IMR-90 (cell line): ENCODE measurements around the gene CASP2. TPM values are rescaled to one million over a fixed set of nuclear protein-coding genes. Genes with fewer than 3 reads are reported as not detected.

ENCODE experiments used
- ATAC-seq: fragments of 200-7000 bp; cut with Tn5 transposase; 2 replicates; pipeline ENCODE4 v1.9.1; 2020; ENCODE audit warnings: low read depth, mild to moderate bottlenecking, moderate library complexity
- BruUV-seq: library from RNA; stranded (reverse); fragments of 400-500 nt; replicated peaks from 2 replicates; lab custom pipeline; 2021; lab: Mats Ljungman, UMichigan
- CTCF ChIA-PET: fragments of 300-600 bp; formaldehyde crosslinking; extraction: SDS; loops from one replicate; lab custom pipeline; 2021; ENCODE audit warnings: antibody characterized with exemption; lab: Yijun Ruan, JAX
- POLR2A ChIA-PET: fragments of 300-600 bp; sonication (Branson Sonifier 250); formaldehyde crosslinking; loops from one replicate; lab custom pipeline; 2022; ENCODE audit warnings: antibody characterized with exemption; ENCODE audit not compliant: unreplicated experiment; lab: Charles Lee
- DNase-seq: peaks from one replicate; pipeline ENCODE4 v3.0.0; 2013
- H2AFZ ChIP-seq: replicated peaks from 2 replicates; pipeline ENCODE3; 2013; ENCODE audit warnings: low read length, mild to moderate bottlenecking; ENCODE audit not compliant: poor library complexity
- H2AK5ac ChIP-seq: 2 replicates; pipeline ENCODE4 v1.6.1; 2013; ENCODE audit warnings: low read depth, low read length, inconsistent platforms
- H2AK9ac ChIP-seq: replicated peaks from 2 replicates; pipeline ENCODE3; 2013; ENCODE audit warnings: mild to moderate bottlenecking, low read depth, low read length, moderate library complexity; ENCODE audit not compliant: poor library complexity
- H2BK120ac ChIP-seq: 2 replicates; pipeline ENCODE4 v1.6.1; 2013; ENCODE audit warnings: low read depth, low read length, inconsistent platforms
- H2BK15ac ChIP-seq: 3 replicates; pipeline ENCODE4 v1.6.1; 2013; ENCODE audit warnings: low read depth, low read length, inconsistent platforms
- H2BK20ac ChIP-seq: 2 replicates; pipeline ENCODE4 v1.6.1; 2013; ENCODE audit warnings: low read depth, mild to moderate bottlenecking, inconsistent platforms, low read length, moderate library complexity
- H2BK5ac ChIP-seq: 2 replicates; pipeline ENCODE4 v1.6.1; 2013; ENCODE audit warnings: mild to moderate bottlenecking, low read depth, low read length, inconsistent platforms; ENCODE audit not compliant: poor library complexity, severe bottlenecking
- H3K14ac ChIP-seq: replicated peaks from 2 replicates; pipeline ENCODE4 v1.6.1; 2013; ENCODE audit warnings: low read depth, low read length, inconsistent platforms
- H3K18ac ChIP-seq: 2 replicates; pipeline ENCODE4 v1.6.1; 2013; ENCODE audit warnings: low read depth, low read length, control low read depth
- H3K23ac ChIP-seq: 2 replicates; pipeline ENCODE4 v1.6.1; 2013; ENCODE audit warnings: low read depth, low read length, inconsistent platforms
- H3K27ac ChIP-seq: 2 replicates; pipeline ENCODE4 v1.5.1; 2013; ENCODE audit warnings: mild to moderate bottlenecking, control low read depth, low read length; ENCODE audit not compliant: insufficient read depth
- H3K27me3 ChIP-seq: 2 replicates; pipeline ENCODE4 v1.6.1; 2013; ENCODE audit warnings: low read length; ENCODE audit not compliant: control insufficient read depth, insufficient read depth
- H3K36me3 ChIP-seq: 2 replicates; pipeline ENCODE4 v1.6.1; 2013; ENCODE audit warnings: low read length, mixed read lengths; ENCODE audit not compliant: control insufficient read depth, insufficient read depth
- H3K4ac ChIP-seq: 2 replicates; pipeline ENCODE4 v1.6.1; 2013; ENCODE audit warnings: low read depth, low read length, inconsistent platforms
- H3K4me1 ChIP-seq: 2 replicates; pipeline ENCODE4 v1.6.1; 2013; ENCODE audit warnings: low read length, mixed read lengths; ENCODE audit not compliant: control insufficient read depth, insufficient read depth
- H3K4me2 ChIP-seq: 2 replicates; pipeline ENCODE4 v1.6.1; 2013; ENCODE audit warnings: low read depth, mild to moderate bottlenecking, control low read depth, low read length, moderate library complexity
- H3K4me3 ChIP-seq: 2 replicates; pipeline ENCODE4 v1.5.1; 2013; ENCODE audit warnings: low read depth, mild to moderate bottlenecking, control low read depth, low read length, moderate library complexity; ENCODE audit not compliant: insufficient read depth
- H3K56ac ChIP-seq: 2 replicates; pipeline ENCODE4 v1.6.1; 2013; ENCODE audit warnings: low read length, inconsistent platforms; ENCODE audit not compliant: insufficient read depth; ENCODE audit errors: extremely low read depth
- H3K79me1 ChIP-seq, 2 experiments: 2 replicates each; pipeline ENCODE4 v1.6.1; 2013; ENCODE audit warnings: low read length in 2 of 2, inconsistent platforms in 1 of 2, low read depth in 1 of 2
- H3K9ac ChIP-seq: 2 replicates; pipeline ENCODE4 v1.6.1; 2013; ENCODE audit warnings: low read depth, low read length, control low read depth
- H3K9me1 ChIP-seq: 2 replicates; pipeline ENCODE4 v1.6.1; 2013; ENCODE audit warnings: low read length, inconsistent platforms; ENCODE audit not compliant: insufficient read depth
- H3K9me3 ChIP-seq: 2 replicates; pipeline ENCODE4 v1.6.1; 2013; ENCODE audit warnings: low read length; ENCODE audit not compliant: control insufficient read depth, insufficient read depth
- H4K20me1 ChIP-seq: 2 replicates; pipeline ENCODE4 v1.6.1; 2013; ENCODE audit warnings: low read length, inconsistent platforms; ENCODE audit not compliant: insufficient read depth
- H4K5ac ChIP-seq: 2 replicates; pipeline ENCODE4 v1.6.1; 2013; ENCODE audit warnings: mild to moderate bottlenecking, low read depth, low read length, control low read depth
- H4K8ac ChIP-seq, 2 experiments: 2 replicates each; pipeline ENCODE4 v1.6.1; 2013; ENCODE audit warnings: low read depth in 2 of 2, low read length in 2 of 2, control low read depth in 1 of 2, inconsistent platforms in 1 of 2
- H4K91ac ChIP-seq: 2 replicates; pipeline ENCODE4 v1.6.1; 2013; ENCODE audit warnings: low read depth, low read length, inconsistent platforms; ENCODE audit not compliant: insufficient read depth
- FOS ChIP-seq: fragments of 150-350 bp; IDR thresholded peaks from 2 replicates; pipeline ENCODE4 v1.6.1; 2016; ENCODE audit warnings: low read depth, low read length
- MXI1 ChIP-seq: IDR thresholded peaks from 2 replicates; pipeline ENCODE4 v1.6.1; 2012; ENCODE audit warnings: low read depth, mild to moderate bottlenecking, low read length, moderate library complexity, borderline replicate concordance
- RAD21 ChIP-seq: IDR thresholded peaks from 2 replicates; pipeline ENCODE4 v1.6.1; 2012; ENCODE audit warnings: low read length, improper control_type of control experiment
- WGBS, 2 experiments: methylation state at CpG; one replicate each; pipeline versions ENCODE4 v1.1.5 to v1.1.7; 2013; ENCODE audit warnings: missing lambda C conversion rate in 2 of 2; ENCODE audit not compliant: insufficient read length in 1 of 2; ENCODE audit errors: extremely low coverage in 2 of 2; 5-methylcytosine and 5-hydroxymethylcytosine counted together
- dilution Hi-C: fragments of 300-500 bp; cut with HindIII; formaldehyde crosslinking; loops from one replicate; pipeline ENCODE4 v1.14.3; 2018; ENCODE audit warnings: low sequenced_read_pairs; ENCODE audit not compliant: unreplicated experiment
- in situ Hi-C: fragments of 300-500 bp; cut with MboI; formaldehyde crosslinking; loops from 3 replicates; pipeline ENCODE4 v1.14.3; 2019; ENCODE audit warnings: low sequenced_read_pairs, inconsistent platforms, mixed read lengths
- intact Hi-C: fragments of 100-400 bp; cut with micrococcal nuclease; formaldehyde crosslinking; loops from 2 replicates; pipeline ENCODE4 v1.10.0; 2022
- polyA plus RNA-seq, 3 experiments: library from polyadenylated mRNA; depleted of rRNA; stranded (reverse); fragments of >200 nt; gene quantifications; 2 replicates each; pipeline ENCODE4 v1.2.3, GENCODE V29; 2012; ENCODE audit warnings: low replicate concordance in 1 of 3
- total RNA-seq: library from RNA; depleted of rRNA; stranded (reverse); fragments of >200 nt; gene quantifications from 2 replicates; pipeline ENCODE4 v1.2.3, GENCODE V29; 2012

The CASP2 gene
- total and polyA plus RNA-seq, 2 of the 4 experiments (the other 2 are of a cell fraction): 15.4 to 25.6 TPM

DNA sequence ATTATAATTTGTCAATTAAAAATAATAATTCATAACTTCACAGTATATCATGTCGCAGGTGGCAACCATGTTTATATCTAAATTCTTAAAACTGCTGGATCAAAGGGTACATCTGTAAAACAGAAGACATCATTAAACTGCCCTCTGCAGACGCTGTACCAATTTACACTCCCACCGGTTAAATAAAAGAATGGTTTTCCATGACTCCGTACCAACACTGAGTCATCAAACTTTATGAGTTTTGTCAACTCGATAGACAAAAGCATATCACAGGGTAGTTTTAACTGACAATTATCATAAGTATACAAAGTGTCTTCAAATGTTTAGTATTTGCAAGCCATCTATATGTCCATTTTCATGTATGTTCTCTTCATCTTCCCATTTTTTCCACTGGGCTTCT, 30.6 kb upstream of the CASP2 start:
- in situ Hi-C loops: no loop called here
- Histone ChIP-seq H2AK9ac (no peak overlapping the region), H3K9me3 (no peaks in the 10 kb centered on the region), H3K4ac (no peak overlapping the region), H4K8ac (no peak overlapping the region), H3K4me3 (no peak overlapping the region), H2BK15ac (no peak overlapping the region), H3K27me3 (no peaks in the 10 kb centered on the region; the same call in 1 of the 2 replicates), H4K91ac (no peak overlapping the region), H3K4me1 (no peaks in the 10 kb centered on the region; the same call in 1 of the 2 replicates), H3K79me1 (no peaks in the 10 kb centered on the region), H2AK5ac (no peak overlapping the region), H4K20me1 (no peaks in the 10 kb centered on the region), H3K9me1 (no peaks in the 10 kb centered on the region), H2AFZ (no peak overlapping the region), H3K36me3 (no peaks in the 10 kb centered on the region), H3K14ac (no peak overlapping the region), H3K4me2 (no peak overlapping the region), H2BK120ac (no peak overlapping the region), H3K23ac (no peak overlapping the region), H2BK5ac (no peak overlapping the region), H4K5ac (no peak overlapping the region), H2BK20ac (no peak overlapping the region), H3K27ac (no peak overlapping the region), H3K18ac (no peak overlapping the region), H3K56ac (no peak overlapping the region), H3K9ac (no peak overlapping the region)
- DNase-seq (no peak), ATAC-seq (no peak)
- ChIA-PET POLR2A (no interaction called here), CTCF (interaction anchor here (0.7 to 1.8 kb wide), 2 partner anchors 17 to 91 kb away, joined by 4 to 10 read pairs; no protein-coding TSS in a partner anchor)
- WGBS, 2 experiments: no CpG with 5 or more reads among the region's 5 CpGs
- no peak for TF ChIP-seq FOS
- TF ChIP-seq RAD21: no peak
- TF ChIP-seq MXI1: no peak
- no TSS peak for BruUV-seq
- intact Hi-C loops: loop anchor here (5.0 kb wide), 1 partner anchor 155 kb away; no protein-coding TSS in a partner anchor
- dilution Hi-C loops: no loop called here
